ENCODE results near the gene NXF1. TPM values are rescaled to one million over a fixed set of nuclear protein-coding genes. Genes with fewer than 3 reads are reported as not detected.

NXF1 gene
- total RNA-seq, 2 experiments from 2014 or later: 343 to 358 TPM

DNA sequence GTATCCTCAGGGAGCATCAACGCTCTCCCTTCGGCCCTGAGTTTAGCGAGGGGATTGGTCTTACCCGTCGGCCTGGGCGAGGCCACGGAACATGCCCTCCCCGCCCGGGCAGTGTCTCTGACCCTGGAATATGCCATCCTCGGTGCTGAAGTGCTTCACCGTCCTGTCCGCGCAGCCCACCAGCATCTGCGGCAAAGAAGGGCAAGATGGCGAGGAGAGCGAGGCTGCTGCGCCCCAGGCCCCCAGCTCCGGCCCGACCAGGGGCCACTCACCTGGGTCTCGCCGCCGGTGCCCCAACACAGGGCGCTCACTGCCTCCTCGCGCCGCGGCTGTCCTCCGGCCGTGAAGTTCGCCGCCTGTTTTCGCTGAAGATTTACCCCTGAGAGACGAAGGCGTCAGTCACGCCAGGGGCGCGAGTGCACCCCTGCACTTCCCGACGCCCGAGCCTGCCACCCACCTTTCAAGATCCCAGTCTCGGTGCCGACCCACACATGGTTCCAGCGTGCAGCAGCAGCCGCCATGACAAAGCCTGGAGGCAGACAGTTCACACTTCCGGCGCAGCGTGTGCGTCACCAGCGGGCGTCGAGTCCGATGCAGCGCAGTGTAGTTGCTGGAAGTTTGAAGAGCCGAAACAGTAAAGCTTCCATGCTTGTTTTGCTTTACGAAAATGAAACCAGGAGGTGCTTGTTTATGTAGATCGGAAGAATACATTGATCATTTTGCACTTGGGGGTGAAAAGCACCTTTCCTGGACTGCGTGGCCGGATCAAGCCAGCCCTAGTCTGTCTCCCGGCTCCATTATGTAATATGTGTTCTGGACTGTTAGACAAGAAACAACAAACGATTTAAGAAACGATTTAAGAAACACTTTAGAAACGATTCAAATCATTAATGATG is 34.1 kb upstream of the NXF1 start, which contains the start of gene WDR74:
Gene WDR74 (minus strand): TSS at position 541 of the 896 bp plus-strand sequence. CDS start 20 bp downstream, at position 521.
- peak; percentile 83 to 98 (median 90) for DNase-seq
- Histone ChIP-seq H3K9me3 (ENCODE audit: control insufficient read depth in 1 of 2, insufficient read depth in 1 of 2, low read length in 2 of 2) (no peaks in the 10 kb centered on the region), H3K27ac (ENCODE audit: low read depth in 1 of 2, low read length in 2 of 2) (peak within 1 kb of the TSS; percentile 97 to 100), H3K4me1 (ENCODE audit: insufficient read depth, low read length) (peaks cover 44% of the 10 kb centered on the region), H3K27me3 (ENCODE audit: control insufficient read depth in 1 of 2, insufficient read depth in 2 of 2, low read length in 2 of 2) (no peaks in the 10 kb centered on the region), H3K36me3 (ENCODE audit: insufficient read depth, low read length) (peaks cover 27% of the 10 kb centered on the region), H3K4me3 (ENCODE audit: low read length) (peak within 1 kb of the TSS; percentile 72)
- H3K4me3 Mint-ChIP-seq: no peak within 1 kb of the TSS
- POLR2A ChIA-PET: interaction anchor here (0.6 to 7.6 kb wide), 34 partner anchors 7 to 1940 kb away, joined by 3 to 599 read pairs (median 24); partner anchors contain the start of genes B3GAT3, BSCL2, C11orf98 and CSKMT
- intact Hi-C loops (cut with DNase I, micrococcal nuclease): loop anchor here (1.0 to 2.0 kb wide), 4 partner anchors 8 to 130 kb away; partner anchors contain the start of genes NXF1 (in 2 of the 2) and TMEM179B (in 1 of the 2)
- no peak within 1 kb of the TSS for H3K27ac Mint-ChIP-seq
- CTCF ChIA-PET: interaction anchor here (0.6 to 2.9 kb wide), 4 partner anchors 39 to 52 kb away, joined by 3 to 29 read pairs (median 8); partner anchors contain the start of genes SLC3A2 and TMEM179B
- H3K4me1 Mint-ChIP-seq (ENCODE audit: low read depth): peaks cover 28% of the 10 kb centered on the region
- peak; percentile 48 for ATAC-seq (ENCODE audit: poor library complexity)
- H3K27me3 Mint-ChIP-seq: no peaks in the 10 kb centered on the region
- TF ChIP-seq, protein P1, sequence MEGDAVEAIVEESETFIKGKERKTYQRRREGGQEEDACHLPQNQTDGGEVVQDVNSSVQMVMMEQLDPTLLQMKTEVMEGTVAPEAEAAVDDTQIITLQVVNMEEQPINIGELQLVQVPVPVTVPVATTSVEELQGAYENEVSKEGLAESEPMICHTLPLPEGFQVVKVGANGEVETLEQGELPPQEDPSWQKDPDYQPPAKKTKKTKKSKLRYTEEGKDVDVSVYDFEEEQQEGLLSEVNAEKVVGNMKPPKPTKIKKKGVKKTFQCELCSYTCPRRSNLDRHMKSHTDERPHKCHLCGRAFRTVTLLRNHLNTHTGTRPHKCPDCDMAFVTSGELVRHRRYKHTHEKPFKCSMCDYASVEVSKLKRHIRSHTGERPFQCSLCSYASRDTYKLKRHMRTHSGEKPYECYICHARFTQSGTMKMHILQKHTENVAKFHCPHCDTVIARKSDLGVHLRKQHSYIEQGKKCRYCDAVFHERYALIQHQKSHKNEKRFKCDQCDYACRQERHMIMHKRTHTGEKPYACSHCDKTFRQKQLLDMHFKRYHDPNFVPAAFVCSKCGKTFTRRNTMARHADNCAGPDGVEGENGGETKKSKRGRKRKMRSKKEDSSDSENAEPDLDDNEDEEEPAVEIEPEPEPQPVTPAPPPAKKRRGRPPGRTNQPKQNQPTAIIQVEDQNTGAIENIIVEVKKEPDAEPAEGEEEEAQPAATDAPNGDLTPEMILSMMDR (IDR thresholded peaks at IDR 0.05): no peak
- peaks cover 46% of the 10 kb centered on the region for H3K36me3 Mint-ChIP-seq (ENCODE audit: low read depth)
- H3K9me3 Mint-ChIP-seq: no peaks in the 10 kb centered on the region

DNA sequence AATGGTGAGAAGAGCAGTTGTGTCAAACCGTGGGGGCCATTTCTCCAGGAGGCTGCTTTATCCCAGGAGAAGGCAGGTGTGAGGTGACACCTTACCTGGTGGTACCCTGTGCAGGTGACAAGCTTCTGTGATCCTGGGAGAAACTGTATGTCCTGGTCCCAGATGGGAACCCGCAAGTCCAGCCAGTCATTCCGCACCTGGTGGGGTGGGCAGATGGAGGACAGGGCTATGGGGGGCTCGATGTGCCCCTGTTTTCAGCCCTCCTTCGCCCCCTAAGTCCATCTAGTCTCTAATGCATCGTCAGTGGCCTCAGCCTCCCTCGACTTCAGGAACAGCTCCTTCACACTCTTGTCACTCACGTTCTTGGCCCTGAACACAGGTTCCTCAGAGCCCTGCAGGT is 30.1 kb upstream of the NXF1 start:
- H3K27ac ChIP-seq (ENCODE audit: low read depth in 1 of 2, low read length in 2 of 2): no peak overlapping the region
- peaks cover 37% of the 10 kb centered on the region for H3K36me3 ChIP-seq (ENCODE audit: insufficient read depth, low read length)
- Mint-ChIP-seq H3K9me3 (no peaks in the 10 kb centered on the region), H3K36me3 (ENCODE audit: low read depth) (peaks cover 77% of the 10 kb centered on the region), H3K4me1 (ENCODE audit: low read depth) (peaks cover 51% of the 10 kb centered on the region), H3K4me3 (peak overlapping the region; percentile 39), H3K27me3 (no peaks in the 10 kb centered on the region), H3K27ac (no peak overlapping the region)
- H3K27me3 ChIP-seq (ENCODE audit: control insufficient read depth in 1 of 2, insufficient read depth in 2 of 2, low read length in 2 of 2): no peaks in the 10 kb centered on the region
- no peaks in the 10 kb centered on the region for H3K9me3 ChIP-seq (ENCODE audit: control insufficient read depth in 1 of 2, insufficient read depth in 1 of 2, low read length in 2 of 2)
- POLR2A ChIA-PET: no interaction called here
- no peak overlapping the region for H3K4me3 ChIP-seq (ENCODE audit: low read length)
- CTCF ChIA-PET: interaction anchor here (4.6 kb wide), 1 partner anchor 49 kb away, joined by 41 read pairs; the partner anchor contains the start of gene TMEM179B
- DNase-seq (no peak), ATAC-seq (ENCODE audit: poor library complexity) (no peak)
- intact Hi-C loops (cut with DNase I, micrococcal nuclease): no loop called here
- TF ChIP-seq, protein P1 (IDR thresholded peaks at IDR 0.05): no peak
- peaks cover 45% of the 10 kb centered on the region for H3K4me1 ChIP-seq (ENCODE audit: insufficient read depth, low read length)
